ENCODE data around the gene PITRM1.

Gene PITRM1

GRCh38 chr10:3131098-3131497 is 41.5 kb downstream of the PITRM1 start:
- H3K36me3 ChIP-seq (ENCODE audit: control insufficient read depth, insufficient read depth, low read length), result peaks cover 17% of the 10 kb centered on the region
- WGBS (ENCODE audit: extremely low coverage, insufficient coverage, low lambda C conversion rate), result no CpG with 5 or more reads among the region's 4 CpGs
- H3K9ac ChIP-seq (ENCODE audit: low read length), result no peak overlapping the region

GRCh38 chr10:3129581-3130340 is 42.8 kb downstream of the PITRM1 start:
- Histone ChIP-seq H2AK5ac (ENCODE audit: low read length) (no peak overlapping the region), H2BK5ac (ENCODE audit: low read length) (no peak overlapping the region), H3K18ac (ENCODE audit: low read length) (no peak overlapping the region), H3K4me3 (ENCODE audit: low read length) (no peak overlapping the region), H3K4ac (ENCODE audit: low read depth, low read length) (no peak overlapping the region), H3K4me2 (ENCODE audit: low read length) (no peak overlapping the region), H3K27me3 (ENCODE audit: insufficient read depth, low read length, poor library complexity) (no peaks in the 10 kb centered on the region), H3K9ac (ENCODE audit: low read length) (no peak overlapping the region), H3K79me2 (ENCODE audit: control insufficient read depth, insufficient read depth, low read length) (no peaks in the 10 kb centered on the region), H2BK15ac (replicated peaks; ENCODE audit: low read depth) (no peak overlapping the region), H3K23ac (ENCODE audit: low read length) (no peak overlapping the region), H4K8ac (ENCODE audit: low read depth, low read length) (no peak overlapping the region), H2BK120ac (ENCODE audit: low read depth, low read length) (no peak overlapping the region), H3K27ac (ENCODE audit: low read depth, low read length) (no peak overlapping the region), H3K56ac (ENCODE audit: low read length) (no peak overlapping the region), H3K79me1 (ENCODE audit: low read length) (no peaks in the 10 kb centered on the region), H3K4me1 (ENCODE audit: control insufficient read depth, low read depth, low read length) (no peaks in the 10 kb centered on the region), H3K36me3 (ENCODE audit: control insufficient read depth, insufficient read depth, low read length) (peaks cover 17% of the 10 kb centered on the region), H4K5ac (ENCODE audit: low read length) (no peak overlapping the region)
- no peak for DNase-seq
- WGBS (ENCODE audit: extremely low coverage, insufficient coverage, low lambda C conversion rate), result no CpG with 5 or more reads among the region's 40 CpGs

More at GRCh38 chr10:3131098-3131497, 41.5 kb downstream of the PITRM1 start:
- no peak overlapping the region for H3K4me2 ChIP-seq (ENCODE audit: low read length)
- H3K79me2 ChIP-seq (ENCODE audit: control insufficient read depth, insufficient read depth, low read length), result no peaks in the 10 kb centered on the region
- H3K4me1 ChIP-seq (ENCODE audit: control insufficient read depth, low read depth, low read length), result no peaks in the 10 kb centered on the region
- H2BK15ac ChIP-seq (replicated peaks; ENCODE audit: low read depth), result no peak overlapping the region
- no peak overlapping the region for H3K18ac ChIP-seq (ENCODE audit: low read length)
- no peak overlapping the region for H4K5ac ChIP-seq (ENCODE audit: low read length)
- H2BK120ac ChIP-seq (ENCODE audit: low read depth, low read length), result no peak overlapping the region
- H2BK5ac ChIP-seq (ENCODE audit: low read length), result no peak overlapping the region
- no peak overlapping the region for H3K23ac ChIP-seq (ENCODE audit: low read length)
- no peaks in the 10 kb centered on the region for H3K27me3 ChIP-seq (ENCODE audit: insufficient read depth, low read length, poor library complexity)
- no peak for DNase-seq
- no peaks in the 10 kb centered on the region for H3K79me1 ChIP-seq (ENCODE audit: low read length)
- H3K56ac ChIP-seq (ENCODE audit: low read length), result no peak overlapping the region
- no peak overlapping the region for H2AK5ac ChIP-seq (ENCODE audit: low read length)
- no peak overlapping the region for H3K4me3 ChIP-seq (ENCODE audit: low read length)
- H3K4ac ChIP-seq (ENCODE audit: low read depth, low read length), result no peak overlapping the region
- no peak overlapping the region for H4K8ac ChIP-seq (ENCODE audit: low read depth, low read length)
- no peak overlapping the region for H3K27ac ChIP-seq (ENCODE audit: low read depth, low read length)

- H3K27ac ChIP-seq (ENCODE audit: low read depth, low read length), result no peak overlapping the region
- H3K4me1 ChIP-seq (ENCODE audit: control insufficient read depth, low read depth, low read length), result no peaks in the 10 kb centered on the region
- no peak overlapping the region for H4K8ac ChIP-seq (ENCODE audit: low read depth, low read length)
- H3K27me3 ChIP-seq (ENCODE audit: insufficient read depth, low read length, poor library complexity), result no peaks in the 10 kb centered on the region
- no peak overlapping the region for H4K5ac ChIP-seq (ENCODE audit: low read length)
- H3K4ac ChIP-seq (ENCODE audit: low read depth, low read length), result no peak overlapping the region
- H3K36me3 ChIP-seq (ENCODE audit: control insufficient read depth, insufficient read depth, low read length), result peaks cover 11% of the 10 kb centered on the region
- H2BK15ac ChIP-seq (replicated peaks; ENCODE audit: low read depth), result no peak overlapping the region
- H3K23ac ChIP-seq (ENCODE audit: low read length), result no peak overlapping the region
- no CpG with 5 or more reads among the region's 24 CpGs for WGBS (ENCODE audit: extremely low coverage, insufficient coverage, low lambda C conversion rate)
- DNase-seq, result no peak
- no peak overlapping the region for H3K4me3 ChIP-seq (ENCODE audit: low read length)
- no peak overlapping the region for H3K4me2 ChIP-seq (ENCODE audit: low read length)
- no peak overlapping the region for H2BK120ac ChIP-seq (ENCODE audit: low read depth, low read length)
- no peak overlapping the region for H2BK5ac ChIP-seq (ENCODE audit: low read length)
- H2AK5ac ChIP-seq (ENCODE audit: low read length), result no peak overlapping the region
- H3K56ac ChIP-seq (ENCODE audit: low read length), result no peak overlapping the region
- no peaks in the 10 kb centered on the region for H3K79me2 ChIP-seq (ENCODE audit: control insufficient read depth, insufficient read depth, low read length)
- no peak overlapping the region for H3K18ac ChIP-seq (ENCODE audit: low read length)
- no peaks in the 10 kb centered on the region for H3K79me1 ChIP-seq (ENCODE audit: low read length)
- H3K9ac ChIP-seq (ENCODE audit: low read length), result no peak overlapping the region
These were observed 44.0 kb downstream of the PITRM1 start for GRCh38 chr10:3128379-3129130.

- no peak for DNase-seq
- Histone ChIP-seq H2BK5ac (ENCODE audit: low read length) (no peak overlapping the region), H3K27me3 (ENCODE audit: insufficient read depth, low read length, poor library complexity) (no peaks in the 10 kb centered on the region), H3K36me3 (ENCODE audit: control insufficient read depth, insufficient read depth, low read length) (peaks cover 10% of the 10 kb centered on the region), H3K18ac (ENCODE audit: low read length) (no peak overlapping the region), H3K79me2 (ENCODE audit: control insufficient read depth, insufficient read depth, low read length) (no peaks in the 10 kb centered on the region), H3K27ac (ENCODE audit: low read depth, low read length) (no peak overlapping the region), H2BK120ac (ENCODE audit: low read depth, low read length) (no peak overlapping the region), H3K56ac (ENCODE audit: low read length) (no peak overlapping the region), H3K23ac (ENCODE audit: low read length) (no peak overlapping the region), H4K5ac (ENCODE audit: low read length) (no peak overlapping the region), H4K8ac (ENCODE audit: low read depth, low read length) (no peak overlapping the region), H3K9ac (ENCODE audit: low read length) (no peak overlapping the region), H3K4me1 (ENCODE audit: control insufficient read depth, low read depth, low read length) (no peaks in the 10 kb centered on the region), H3K4me3 (ENCODE audit: low read length) (no peak overlapping the region), H3K4me2 (ENCODE audit: low read length) (no peak overlapping the region), H3K4ac (ENCODE audit: low read depth, low read length) (no peak overlapping the region), H2BK15ac (replicated peaks; ENCODE audit: low read depth) (no peak overlapping the region), H3K79me1 (ENCODE audit: low read length) (no peaks in the 10 kb centered on the region), H2AK5ac (ENCODE audit: low read length) (no peak overlapping the region)
- WGBS (ENCODE audit: extremely low coverage, insufficient coverage, low lambda C conversion rate), result no CpG with 5 or more reads among the region's 10 CpGs
These were observed 44.7 kb downstream of the PITRM1 start for GRCh38 chr10:3127921-3128320.

- no peaks in the 10 kb centered on the region for H3K79me1 ChIP-seq (ENCODE audit: low read length)
- no peak overlapping the region for H3K9ac ChIP-seq (ENCODE audit: low read length)
- H4K5ac ChIP-seq (ENCODE audit: low read length), result no peak overlapping the region
- no peaks in the 10 kb centered on the region for H3K27me3 ChIP-seq (ENCODE audit: insufficient read depth, low read length, poor library complexity)
- no peaks in the 10 kb centered on the region for H3K79me2 ChIP-seq (ENCODE audit: control insufficient read depth, insufficient read depth, low read length)
- H2BK120ac ChIP-seq (ENCODE audit: low read depth, low read length), result no peak overlapping the region
- no peaks in the 10 kb centered on the region for H3K4me1 ChIP-seq (ENCODE audit: control insufficient read depth, low read depth, low read length)
- H3K27ac ChIP-seq (ENCODE audit: low read depth, low read length), result no peak overlapping the region
- no peak overlapping the region for H3K23ac ChIP-seq (ENCODE audit: low read length)
- no peak overlapping the region for H3K56ac ChIP-seq (ENCODE audit: low read length)
- no peak overlapping the region for H3K4ac ChIP-seq (ENCODE audit: low read depth, low read length)
- H2BK15ac ChIP-seq (replicated peaks; ENCODE audit: low read depth), result no peak overlapping the region
- DNase-seq, result peak; percentile 14
- no peak overlapping the region for H3K18ac ChIP-seq (ENCODE audit: low read length)
- WGBS (ENCODE audit: extremely low coverage, insufficient coverage, low lambda C conversion rate), result no CpG with 5 or more reads among the region's 25 CpGs
- H3K36me3 ChIP-seq (ENCODE audit: control insufficient read depth, insufficient read depth, low read length), result peaks cover 8% of the 10 kb centered on the region
- H2AK5ac ChIP-seq (ENCODE audit: low read length), result no peak overlapping the region
- H3K4me3 ChIP-seq (ENCODE audit: low read length), result no peak overlapping the region
- no peak overlapping the region for H2BK5ac ChIP-seq (ENCODE audit: low read length)
- H3K4me2 ChIP-seq (ENCODE audit: low read length), result no peak overlapping the region
- no peak overlapping the region for H4K8ac ChIP-seq (ENCODE audit: low read depth, low read length)
These were observed 45.7 kb downstream of the PITRM1 start for GRCh38 chr10:3126741-3127346.

Data from mesendoderm (in vitro differentiated cells).